HG03442 (cell line): ENCODE results near the gene HILPDA.

Experiments
- ATAC-seq: cut with Tn5 transposase; IDR thresholded peaks from one replicate; pipeline ENCODE4 v1.9.1; 2021; ENCODE audit warnings: mild to moderate bottlenecking, moderate library complexity; ENCODE audit not compliant: unreplicated experiment

Gene HILPDA

DNA sequence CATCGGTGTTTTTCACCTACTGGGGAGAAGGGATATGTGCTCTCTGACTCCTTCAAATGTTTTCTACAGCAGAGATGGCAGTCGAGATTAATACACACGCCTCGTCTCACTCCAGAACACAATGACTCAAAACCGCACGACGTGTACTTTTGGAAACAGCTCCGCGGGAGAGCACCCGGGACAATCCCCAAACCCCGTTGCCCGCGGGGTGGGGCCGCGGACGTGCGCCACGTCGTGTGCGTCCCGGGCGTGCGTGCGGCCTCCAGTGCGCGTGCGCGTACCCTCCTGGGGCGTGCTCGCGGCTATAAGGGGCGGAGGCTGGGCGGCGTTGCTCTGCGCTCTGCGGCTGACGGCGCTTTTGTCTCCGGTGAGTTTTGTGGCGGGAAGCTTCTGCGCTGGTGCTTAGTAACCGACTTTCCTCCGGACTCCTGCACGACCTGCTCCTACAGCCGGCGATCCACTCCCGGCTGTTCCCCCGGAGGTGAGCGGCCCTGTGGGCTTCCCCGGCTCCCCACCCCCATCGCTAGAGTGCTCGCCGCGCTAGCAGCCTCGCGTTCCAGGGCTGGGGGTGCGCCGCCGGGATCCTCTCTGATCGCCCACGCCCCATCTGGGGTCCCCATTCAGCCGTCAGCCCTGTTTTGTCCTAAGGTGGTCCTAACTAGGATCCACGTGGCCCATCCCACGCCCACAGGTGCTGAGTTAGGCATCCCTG, at the start of gene HILPDA:
HILPDA (plus strand) TSS at position 336 of the 712 bp plus-strand sequence. CDS start 1,391 bp downstream, outside the sequence.
- peak; percentile 85 for ATAC-seq

DNA sequence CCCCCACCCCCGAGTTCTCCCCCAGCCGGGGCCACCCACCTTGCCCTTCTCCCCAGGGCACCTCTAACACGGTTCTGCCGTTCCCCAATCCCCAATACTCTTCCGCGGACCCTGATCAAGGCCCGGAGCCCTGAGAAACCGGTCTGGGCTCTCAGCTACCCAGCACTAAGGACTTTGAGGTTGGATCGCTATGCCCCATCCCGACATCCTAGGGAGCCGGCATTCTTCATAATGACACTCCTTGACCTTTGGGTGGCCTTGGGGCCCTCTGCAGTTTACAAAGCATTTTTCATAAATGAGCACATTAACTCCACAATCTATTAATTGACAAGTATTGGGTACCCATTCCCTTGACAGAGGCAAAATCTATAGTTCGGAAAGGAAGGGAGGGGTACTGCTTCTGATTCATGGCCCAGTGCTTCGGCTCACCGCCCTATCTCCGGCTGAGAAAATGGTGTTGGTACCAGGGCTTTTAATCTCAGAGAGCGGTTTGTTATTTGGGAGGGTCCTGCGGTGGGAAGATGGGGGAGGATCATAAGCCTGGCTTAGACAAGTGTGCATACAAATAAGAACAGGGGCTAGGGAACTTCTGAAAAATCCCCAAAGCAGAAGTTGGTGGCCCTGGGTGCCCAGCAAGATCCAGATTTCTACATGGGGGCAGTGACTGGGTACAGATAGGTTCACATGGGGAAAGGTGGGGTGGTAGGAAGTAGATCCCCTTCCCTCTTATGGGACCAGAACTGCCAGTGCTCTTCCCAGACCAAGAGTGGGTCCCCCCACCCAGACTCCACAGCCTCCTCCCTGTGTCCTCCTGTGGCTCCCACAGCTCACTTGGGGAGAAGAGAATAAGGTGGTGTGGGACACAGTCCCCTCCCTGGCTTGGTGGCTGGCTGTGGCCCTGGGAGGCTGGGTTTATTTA, 49.1 kb upstream of the HILPDA start:
- no peak for ATAC-seq

DNA sequence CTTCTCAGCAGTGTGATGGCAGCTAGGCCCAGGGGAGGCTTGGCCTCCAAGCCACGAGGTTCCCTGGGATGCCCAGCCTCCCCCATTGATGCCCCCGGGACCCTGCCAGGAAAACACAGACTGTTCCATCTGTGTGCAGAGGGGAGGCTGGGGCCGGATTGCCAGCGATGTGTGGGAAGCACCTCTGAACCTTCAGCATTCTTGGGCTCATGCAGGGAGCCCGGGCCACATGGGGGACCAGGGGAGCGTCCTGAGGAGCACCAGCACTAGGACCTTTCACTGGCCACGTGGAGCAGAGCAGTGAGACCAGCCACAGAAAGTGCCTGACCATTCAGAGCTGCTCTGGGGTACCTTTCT, 48.5 kb upstream of the HILPDA start:
- ATAC-seq = no peak

- ATAC-seq = no peak
These were observed 47.6 kb upstream of the HILPDA start for GRCh38 chr7:128407751-128408708.

DNA sequence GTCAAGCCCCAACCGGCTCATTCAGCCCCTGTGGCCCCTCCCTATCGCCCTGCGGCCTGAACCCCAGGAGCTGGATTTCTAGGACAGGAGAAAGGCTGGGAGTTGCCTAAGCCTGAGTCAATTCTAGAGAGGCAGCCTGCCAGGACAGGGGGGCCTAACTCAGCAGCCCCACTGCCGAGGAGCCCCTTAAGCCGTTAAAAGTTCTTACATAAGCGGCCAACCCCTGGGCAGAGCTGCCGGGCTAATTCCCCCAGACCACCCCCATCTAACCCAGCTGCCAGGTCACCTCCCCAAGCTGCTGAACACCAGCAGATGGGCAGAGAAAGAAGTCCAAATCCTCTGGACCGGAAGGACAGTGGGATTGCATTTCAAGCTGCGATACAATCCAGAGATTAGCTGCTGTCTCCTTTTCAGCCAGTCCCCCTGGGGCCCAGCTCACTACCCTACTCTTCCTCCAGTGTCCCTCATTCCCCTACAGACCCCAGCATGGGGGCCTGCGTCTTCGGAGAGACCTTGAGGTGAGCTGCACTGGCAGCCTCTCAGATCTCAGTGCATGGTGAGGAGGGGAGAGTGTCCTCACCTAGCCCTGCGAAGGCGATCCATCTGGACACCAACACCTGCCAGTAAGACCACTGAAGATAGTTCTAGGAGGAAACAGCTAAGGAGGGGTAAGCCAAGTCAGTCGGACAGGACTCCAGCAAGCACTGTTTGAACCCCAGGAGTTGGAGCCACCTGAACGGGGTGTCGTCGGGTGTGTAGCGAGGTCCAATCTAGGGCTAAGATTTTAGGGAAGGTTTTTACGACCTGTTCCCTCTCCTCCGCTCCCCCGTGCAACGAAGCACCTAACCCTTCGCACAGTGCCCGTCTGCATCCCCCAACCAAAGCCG, 46.7 kb upstream of the HILPDA start:
- ATAC-seq = no peak

GRCh38 chr7:128409596-128410450, 45.9 kb upstream of the HILPDA start, which contains the start of gene IMPDH1:
TSS of gene IMPDH1 (minus strand) at chr7:128409982. CDS start at chr7:128409901, 81 bp downstream.
- ATAC-seq = peak; percentile 71

- ATAC-seq = no peak
These were observed 45.3 kb upstream of the HILPDA start for GRCh38 chr7:128410451-128410753.

DNA sequence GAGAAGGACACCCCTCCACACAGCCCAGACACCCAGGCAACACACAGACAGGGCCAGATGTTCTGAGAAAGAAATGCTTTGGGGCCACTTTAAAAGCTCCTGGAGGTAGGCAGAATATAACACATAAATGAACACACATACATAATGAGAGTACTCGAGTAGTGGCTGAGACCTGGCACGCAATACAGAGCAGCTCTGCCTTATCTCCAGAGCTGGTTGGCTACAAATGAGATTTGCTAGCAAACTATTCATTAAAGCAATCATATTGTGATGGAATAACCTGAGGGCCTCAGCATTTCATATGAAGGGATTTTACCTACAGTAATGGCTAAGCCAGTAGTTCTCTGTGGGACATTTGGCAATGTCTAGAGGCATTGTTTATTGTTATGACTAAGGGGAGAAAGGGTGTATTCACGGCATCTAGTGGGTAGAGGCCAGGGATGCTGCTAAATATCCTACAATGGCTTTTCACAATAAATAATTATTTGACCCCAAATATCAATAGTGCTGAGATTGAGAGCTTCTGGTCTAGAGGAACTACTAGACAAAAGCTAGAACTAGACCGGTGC, 40.4 kb upstream of the HILPDA start:
- no peak for ATAC-seq

DNA sequence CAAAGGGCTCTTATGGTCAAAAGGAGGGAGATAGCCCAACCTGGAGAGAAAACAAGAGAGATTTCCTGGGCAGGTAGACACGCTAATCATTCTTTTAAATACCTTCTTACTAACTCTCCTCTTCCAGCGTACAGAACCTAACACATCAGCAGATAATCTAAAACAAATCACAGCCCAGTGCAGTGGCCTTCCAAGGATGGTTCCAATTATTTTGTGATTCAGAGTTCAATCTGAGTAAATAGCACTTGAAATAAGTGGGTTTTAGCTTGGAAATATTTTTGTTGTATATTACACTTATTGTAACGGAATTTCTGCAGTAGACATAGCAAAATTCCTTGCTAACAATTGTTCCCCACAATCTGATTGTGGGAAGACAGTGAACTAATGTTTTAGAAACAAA, 38.6 kb upstream of the HILPDA start:
- ATAC-seq = no peak

- no peak for ATAC-seq
These were observed 36.4 kb upstream of the HILPDA start for GRCh38 chr7:128419257-128419656.

GRCh38 chr7:128420773-128421172, 34.9 kb upstream of the HILPDA start:
- no peak for ATAC-seq

DNA sequence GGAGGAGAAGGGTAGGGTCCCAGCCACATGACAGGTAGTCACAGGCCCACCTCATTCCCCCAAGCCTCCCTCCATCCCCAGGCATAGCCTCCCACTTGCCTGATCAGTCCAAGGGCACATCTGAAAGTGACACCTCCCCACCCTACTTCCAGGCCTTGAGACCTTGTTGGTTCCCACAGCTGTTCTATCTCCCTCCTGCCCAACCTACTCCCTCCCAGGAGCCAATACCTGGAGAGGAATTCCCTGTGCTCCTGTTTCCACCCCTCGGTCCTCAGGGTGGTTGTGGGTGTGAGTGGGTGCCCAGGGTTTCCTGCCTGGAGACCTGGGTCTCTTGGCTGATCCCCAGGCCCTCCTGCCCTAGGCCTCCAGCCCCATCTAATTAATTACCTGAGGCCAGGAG, 34.3 kb upstream of the HILPDA start:
- ATAC-seq = no peak

DNA sequence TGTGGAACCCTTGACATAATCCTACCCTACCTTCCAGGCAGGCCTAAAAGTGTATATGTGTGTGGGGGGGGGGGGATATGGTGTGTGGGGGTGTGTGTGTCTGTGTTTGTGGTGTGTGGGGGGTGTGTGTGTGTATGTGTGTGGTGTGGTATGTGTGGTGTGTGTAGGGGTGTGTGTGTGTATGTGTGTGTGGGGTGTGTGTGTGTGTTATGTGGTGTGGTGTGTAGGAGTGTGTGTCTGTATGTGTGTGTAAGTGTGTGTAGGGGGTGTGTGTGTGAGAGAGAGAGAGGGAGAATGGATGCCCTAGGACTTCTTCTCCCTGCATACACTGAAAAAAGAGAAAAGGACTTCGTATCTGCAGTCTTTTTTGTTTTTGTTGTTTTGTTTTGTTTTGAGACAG, 33.6 kb upstream of the HILPDA start:
- no peak for ATAC-seq

DNA sequence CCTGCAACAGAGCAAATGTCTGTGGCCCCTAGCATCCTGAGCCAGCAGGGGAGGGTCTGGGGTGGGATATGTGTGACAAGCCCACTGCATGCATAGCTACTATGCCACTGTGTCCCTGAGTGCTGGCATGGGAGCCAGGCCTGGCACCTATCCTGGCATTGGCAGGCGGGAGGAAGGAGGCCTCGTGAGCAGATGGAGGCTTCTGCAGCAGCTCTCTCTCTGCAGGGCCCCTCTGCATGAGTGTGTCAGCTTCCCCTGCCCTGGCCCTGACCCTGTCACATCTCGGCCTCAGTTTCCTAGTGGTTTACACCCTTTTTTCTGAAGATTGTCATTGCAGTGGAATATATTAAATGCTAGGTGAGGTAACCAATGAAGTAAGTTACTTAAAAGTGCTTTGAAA, 32.8 kb upstream of the HILPDA start:
- ATAC-seq = no peak

- ATAC-seq = no peak
These were observed 30.9 kb upstream of the HILPDA start for GRCh38 chr7:128424686-128425275.

GRCh38 chr7:128425850-128426249, 29.8 kb upstream of the HILPDA start:
- no peak for ATAC-seq

DNA sequence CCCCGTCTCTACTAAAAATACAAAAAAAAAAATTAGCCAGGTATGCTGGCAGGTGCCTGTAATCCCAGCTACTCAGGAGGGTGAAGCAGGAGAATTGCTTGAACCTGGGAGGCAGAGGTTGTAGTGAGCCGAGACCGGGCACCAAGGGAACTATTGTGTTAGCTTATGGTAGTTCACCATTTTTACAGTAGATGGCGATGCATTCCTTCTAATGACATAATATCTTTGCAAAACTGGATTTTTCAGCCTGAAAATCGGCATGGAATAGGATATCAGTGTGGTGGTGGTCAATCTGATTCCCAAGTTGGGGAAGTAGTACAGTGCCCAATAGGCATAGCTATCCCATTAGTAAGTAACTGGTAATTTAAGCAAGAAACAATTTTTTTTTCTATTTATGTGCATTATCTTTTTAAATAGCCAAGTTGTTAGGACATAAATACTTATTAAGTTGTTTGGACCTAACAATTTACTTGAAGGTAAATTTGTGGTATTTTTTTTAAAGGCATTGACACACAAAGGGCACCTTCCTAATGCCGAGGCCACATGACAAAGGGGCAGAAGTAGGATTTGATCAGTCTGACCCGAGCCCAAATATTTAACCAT, 28.3 kb upstream of the HILPDA start:
- no peak for ATAC-seq

- ATAC-seq = no peak
These were observed 25.5 kb upstream of the HILPDA start for GRCh38 chr7:128430207-128430606.
